Choroid plexus epithelial cell (primary cell): ENCODE measurements around the gene TRIM46.

Experiments
- DNase-seq: peaks from one replicate; pipeline ENCODE4 v3.0.0-alpha.2; 2010; ENCODE audit warnings: low read depth
- H3K4me3 ChIP-seq: 2 replicates; pipeline ENCODE4 v1.5.1; 2011; ENCODE audit warnings: low read depth, mild to moderate bottlenecking, control low read depth, low read length, moderate library complexity
- CTCF ChIP-seq: conservative IDR thresholded peaks from 2 replicates; pipeline ENCODE4 v1.5.1; 2011; ENCODE audit warnings: low read depth, mild to moderate bottlenecking, control low read depth, inconsistent platforms, low read length, moderate library complexity

The TRIM46 gene, protein sequence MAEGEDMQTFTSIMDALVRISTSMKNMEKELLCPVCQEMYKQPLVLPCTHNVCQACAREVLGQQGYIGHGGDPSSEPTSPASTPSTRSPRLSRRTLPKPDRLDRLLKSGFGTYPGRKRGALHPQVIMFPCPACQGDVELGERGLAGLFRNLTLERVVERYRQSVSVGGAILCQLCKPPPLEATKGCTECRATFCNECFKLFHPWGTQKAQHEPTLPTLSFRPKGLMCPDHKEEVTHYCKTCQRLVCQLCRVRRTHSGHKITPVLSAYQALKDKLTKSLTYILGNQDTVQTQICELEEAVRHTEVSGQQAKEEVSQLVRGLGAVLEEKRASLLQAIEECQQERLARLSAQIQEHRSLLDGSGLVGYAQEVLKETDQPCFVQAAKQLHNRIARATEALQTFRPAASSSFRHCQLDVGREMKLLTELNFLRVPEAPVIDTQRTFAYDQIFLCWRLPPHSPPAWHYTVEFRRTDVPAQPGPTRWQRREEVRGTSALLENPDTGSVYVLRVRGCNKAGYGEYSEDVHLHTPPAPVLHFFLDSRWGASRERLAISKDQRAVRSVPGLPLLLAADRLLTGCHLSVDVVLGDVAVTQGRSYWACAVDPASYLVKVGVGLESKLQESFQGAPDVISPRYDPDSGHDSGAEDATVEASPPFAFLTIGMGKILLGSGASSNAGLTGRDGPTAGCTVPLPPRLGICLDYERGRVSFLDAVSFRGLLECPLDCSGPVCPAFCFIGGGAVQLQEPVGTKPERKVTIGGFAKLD

GRCh38 chr1:155173478-155174323 is at the start of gene TRIM46:
TRIM46 (plus strand) TSS chr1:155173849; CDS start chr1:155173967, 118 bp downstream.
- DNase-seq, result peak; percentile 59

GRCh38 chr1:155124503-155125463 is 48.9 kb upstream of the TRIM46 start:
- peak; percentile 21 for DNase-seq
- no peak for TF ChIP-seq CTCF
- H3K4me3 ChIP-seq, result no peak overlapping the region

More at GRCh38 chr1:155173478-155174323, at the start of gene TRIM46:
- H3K4me3 ChIP-seq, result peak within 1 kb of the TSS; percentile 97
- no peak for TF ChIP-seq CTCF

DNA sequence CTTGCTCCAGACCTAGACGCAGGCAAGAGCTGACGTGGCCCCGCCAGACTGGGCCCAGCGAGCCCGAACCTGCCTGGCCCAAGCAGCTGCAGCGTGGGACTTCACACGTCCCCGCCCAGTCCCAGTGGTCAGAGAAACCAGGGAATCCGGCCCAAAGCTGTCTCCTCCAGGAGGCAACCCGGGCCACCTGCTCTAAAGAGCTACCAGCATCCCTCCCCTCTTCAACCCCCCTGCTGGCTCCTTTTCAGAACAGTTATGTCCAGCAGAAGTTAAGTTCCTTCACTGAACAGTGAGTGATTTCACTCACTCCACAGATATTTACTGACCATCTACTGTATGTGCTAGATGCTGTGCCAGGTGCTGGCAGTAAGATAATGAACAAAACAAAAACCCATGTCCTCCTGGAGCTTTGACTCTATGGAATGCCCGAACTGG is 48.1 kb upstream of the TRIM46 start:
- no peak for TF ChIP-seq CTCF
- H3K4me3 ChIP-seq, result no peak overlapping the region
- peak; percentile 11 for DNase-seq

GRCh38 chr1:155125946-155126555 is 47.6 kb upstream of the TRIM46 start:
- TF ChIP-seq CTCF, result no peak
- peak overlapping the region; percentile 52 for H3K4me3 ChIP-seq
- peak; percentile 52 for DNase-seq

- DNase-seq, result peak; percentile 48
- peak overlapping the region; percentile 52 for H3K4me3 ChIP-seq
- no peak for TF ChIP-seq CTCF
Measured at GRCh38 chr1:155126556-155127104, 47.0 kb upstream of the TRIM46 start.
